Calu3 (cell line): ENCODE data around the gene DSCAML1. TPM values are rescaled to one million over a fixed set of nuclear protein-coding genes. Genes with fewer than 3 reads are reported as not detected.

Experiments used
- BruUV-seq: library from RNA; stranded (reverse); fragments of 400-500 nt; replicated peaks from 2 replicates; lab custom pipeline; 2021; lab: Mats Ljungman, UMichigan
- CTCF ChIA-PET: fragments of 300-600 bp; sonication (Branson Sonifier 250); formaldehyde crosslinking; loops from one replicate; lab custom pipeline; 2022; ENCODE audit warnings: antibody characterized with exemption; lab: Charles Lee
- DNase-seq: peaks from one replicate; pipeline ENCODE4 v3.0.0; 2022
- H3K27ac Mint-ChIP-seq: one replicate; pipeline ENCODE4 v1.8.0; 2022; ENCODE audit warnings: mixed read lengths; ENCODE audit not compliant: unreplicated experiment
- H3K27me3 Mint-ChIP-seq: one replicate; pipeline ENCODE4 v1.8.0; 2022; ENCODE audit warnings: mixed read lengths; ENCODE audit not compliant: unreplicated experiment
- H3K36me3 Mint-ChIP-seq: one replicate; pipeline ENCODE4 v1.8.0; 2022; ENCODE audit warnings: mild to moderate bottlenecking, moderate library complexity, mixed read lengths; ENCODE audit not compliant: insufficient read depth, unreplicated experiment
- H3K4me1 Mint-ChIP-seq: one replicate; pipeline ENCODE4 v1.8.0; 2022; ENCODE audit warnings: mild to moderate bottlenecking, low read depth, mixed read lengths; ENCODE audit not compliant: unreplicated experiment
- H3K4me3 Mint-ChIP-seq: one replicate; pipeline ENCODE4 v1.8.0; 2022; ENCODE audit warnings: mild to moderate bottlenecking, low read depth, moderate library complexity, mixed read lengths; ENCODE audit not compliant: unreplicated experiment
- H3K9me3 Mint-ChIP-seq: one replicate; pipeline ENCODE4 v1.8.0; 2022; ENCODE audit warnings: low read depth, mixed read lengths; ENCODE audit not compliant: unreplicated experiment
- CTCF ChIP-seq: fragments of 200-600 bp; IDR thresholded peaks from one replicate; pipeline ENCODE4 v1.8.0; 2022; ENCODE audit warnings: antibody characterized with exemption; ENCODE audit not compliant: unreplicated experiment
- intact Hi-C: fragments of 100-400 bp; cut with micrococcal nuclease; formaldehyde crosslinking; loops from one replicate; pipeline ENCODE4 v1.10.0; 2022; ENCODE audit not compliant: unreplicated experiment
- total RNA-seq: library from RNA; stranded (reverse); gene quantifications from 2 replicates; pipeline ENCODE4 v1.2.3, GENCODE V29; 2022

DSCAML1 gene
- total RNA-seq, 1 experiment from 2014 or later, result 0.07 TPM

GRCh38 chr11:117381481-117382387, 415.3 kb downstream of the DSCAML1 start:
- CTCF ChIA-PET, result no interaction called here
- no peak overlapping the region for H3K27ac Mint-ChIP-seq
- BruUV-seq, result no TSS peak
- no peak overlapping the region for H3K4me3 Mint-ChIP-seq
- no peaks in the 10 kb centered on the region for H3K9me3 Mint-ChIP-seq
- intact Hi-C loops, result no loop called here
- DNase-seq, result no peak
- no peaks in the 10 kb centered on the region for H3K4me1 Mint-ChIP-seq
- H3K36me3 Mint-ChIP-seq, result peaks cover 4% of the 10 kb centered on the region
- no peak for TF ChIP-seq CTCF
- H3K27me3 Mint-ChIP-seq, result no peaks in the 10 kb centered on the region

- Mint-ChIP-seq H3K27ac (no peak overlapping the region), H3K36me3 (peaks cover 4% of the 10 kb centered on the region), H3K4me1 (no peaks in the 10 kb centered on the region), H3K4me3 (no peak overlapping the region), H3K9me3 (no peaks in the 10 kb centered on the region), H3K27me3 (no peaks in the 10 kb centered on the region)
- no peak for DNase-seq
- CTCF ChIA-PET, result no interaction called here
- BruUV-seq, result no TSS peak
- intact Hi-C loops, result no loop called here
- no peak for TF ChIP-seq CTCF
These were observed 416.3 kb downstream of the DSCAML1 start for GRCh38 chr11:117380676-117381075.

DNA sequence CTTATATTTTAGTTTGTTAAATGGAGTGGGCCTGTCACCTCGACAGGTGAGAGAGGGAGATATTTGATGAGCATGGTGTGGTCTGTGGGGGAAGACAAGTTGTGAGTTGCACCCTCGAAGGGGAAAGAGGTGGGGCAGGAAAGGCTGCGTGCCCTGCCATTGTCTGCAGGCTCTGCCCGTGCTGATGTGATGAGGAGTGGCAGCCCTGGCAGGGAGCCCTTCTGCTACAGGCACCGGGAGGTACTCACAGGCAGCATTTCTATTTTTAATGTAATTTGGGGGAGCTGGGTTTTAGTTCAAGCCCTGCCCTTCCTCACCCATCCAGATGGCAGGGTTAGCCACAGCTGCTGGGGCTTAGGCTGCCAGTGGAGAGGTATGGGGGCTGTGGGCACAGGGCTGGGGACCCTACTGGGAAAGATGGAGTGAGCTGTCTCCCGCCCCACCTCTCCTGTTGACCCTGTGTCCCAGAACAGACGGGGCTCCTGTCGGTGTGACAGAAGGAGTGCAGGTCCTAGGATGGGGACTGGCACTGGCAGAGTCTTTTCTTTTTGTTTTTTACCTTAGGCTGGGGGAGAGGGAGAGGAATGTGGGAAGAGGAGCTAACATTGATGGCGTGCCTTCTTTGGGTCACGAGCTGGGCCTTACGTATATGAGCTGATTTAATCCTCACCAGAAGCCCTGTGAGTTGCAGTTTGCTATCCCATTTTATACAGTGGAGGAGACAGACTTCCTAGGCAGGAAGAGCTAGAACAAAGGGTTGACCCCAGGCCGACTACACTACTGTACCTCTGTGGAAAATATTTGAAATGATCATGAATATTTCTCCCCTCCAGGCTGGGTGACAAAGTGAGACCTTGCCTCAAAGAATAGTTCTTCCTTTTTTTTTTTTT, 417.8 kb downstream of the DSCAML1 start:
- DNase-seq, result no peak
- Mint-ChIP-seq H3K27ac (no peak overlapping the region), H3K9me3 (no peaks in the 10 kb centered on the region), H3K36me3 (peaks cover 9% of the 10 kb centered on the region), H3K4me3 (no peak overlapping the region), H3K4me1 (no peaks in the 10 kb centered on the region), H3K27me3 (no peaks in the 10 kb centered on the region)
- intact Hi-C loops, result no loop called here
- CTCF ChIA-PET, result interaction anchor here (0.5 to 0.6 kb wide), 2 partner anchors 78 to 154 kb away, joined by 3 to 4 read pairs; no protein-coding TSS in a partner anchor
- TF ChIP-seq CTCF, result no peak
- no TSS peak for BruUV-seq

Other genes with a start within 250 kb of the DSCAML1 start
- gene FXYD2, start 27.5 kb upstream of the DSCAML1 start, total RNA-seq, result 7.9 and 9.0 TPM in 2 replicates
- gene FXYD6, start 79.4 kb upstream of the DSCAML1 start, total RNA-seq, result 0.61 and 0.78 TPM in 2 replicates
- gene TMPRSS13, start 132.2 kb upstream of the DSCAML1 start, total RNA-seq, result 1.4 and 2.3 TPM in 2 replicates
- 0.05 and 0.76 TPM in 2 replicates for gene IL10RA, start 189.2 kb upstream of the DSCAML1 start, total RNA-seq